GM12864 (cell line): ENCODE data around the gene TM7SF2.

Source experiments
- DNase-seq: peaks from one replicate; pipeline ENCODE4 v3.0.0-alpha.2; 2011; ENCODE audit warnings: low read depth
- H3K4me3 ChIP-seq: 2 replicates; pipeline ENCODE4 v1.5.1; 2011; ENCODE audit warnings: mild to moderate bottlenecking, low read depth, low read length, control low read depth
- CTCF ChIP-seq: IDR thresholded peaks from 2 replicates; pipeline ENCODE4 v1.5.1; 2011; ENCODE audit warnings: low read depth, mild to moderate bottlenecking, moderate library complexity, low read length, control low read depth, inconsistent platforms; ENCODE audit errors: missing control alignments

TM7SF2 gene

GRCh38 chr11:65111744-65112545 is at the start of gene TM7SF2:
TSS of gene TM7SF2 (plus strand) at chr11:65111872. CDS start at chr11:65112016, 144 bp downstream.
- peak; percentile 79 for DNase-seq
- H3K4me3 ChIP-seq: peak within 1 kb of the TSS; percentile 76
- no peak for TF ChIP-seq CTCF

- no peak for TF ChIP-seq CTCF
- H3K4me3 ChIP-seq: no peak overlapping the region
- no peak for DNase-seq
Measured at GRCh38 chr11:65063532-65063931, 48.1 kb upstream of the TM7SF2 start.

GRCh38 chr11:65064847-65065240 is 46.8 kb upstream of the TM7SF2 start:
- no peak for DNase-seq
- no peak for TF ChIP-seq CTCF
- H3K4me3 ChIP-seq: no peak overlapping the region

GRCh38 chr11:65065851-65066250 is 45.8 kb upstream of the TM7SF2 start:
- H3K4me3 ChIP-seq: no peak overlapping the region
- DNase-seq: no peak
- no peak for TF ChIP-seq CTCF

GRCh38 chr11:65066315-65066714 is 45.4 kb upstream of the TM7SF2 start:
- DNase-seq: no peak
- no peak for TF ChIP-seq CTCF
- H3K4me3 ChIP-seq: no peak overlapping the region

- no peak for TF ChIP-seq CTCF
- no peak for DNase-seq
- no peak overlapping the region for H3K4me3 ChIP-seq
Measured at GRCh38 chr11:65066805-65067291, 44.8 kb upstream of the TM7SF2 start.

GRCh38 chr11:65067446-65067845 is 44.2 kb upstream of the TM7SF2 start:
- TF ChIP-seq CTCF: no peak
- DNase-seq: no peak
- H3K4me3 ChIP-seq: no peak overlapping the region
